Duodenal mucosa (tissue), 2 donors: ENCODE data around the gene TMIGD3.

Experiments used
- H3K27ac ChIP-seq: one replicate; pipeline ENCODE4 v1.7.0; 2013; ENCODE audit warnings: low read depth, low read length
- H3K27me3 ChIP-seq, 2 donors: one replicate each; pipeline ENCODE4 v1.7.0; 2013; ENCODE audit warnings: low read length in 2 of 2, control low read depth in 1 of 2; ENCODE audit not compliant: insufficient read depth in 2 of 2, control insufficient read depth in 1 of 2
- H3K36me3 ChIP-seq, 2 donors: one replicate each; pipeline ENCODE4 v1.7.0; 2013; ENCODE audit warnings: low read length in 2 of 2, control low read depth in 1 of 2; ENCODE audit not compliant: insufficient read depth in 2 of 2, control insufficient read depth in 1 of 2
- H3K4me1 ChIP-seq, 2 donors: one replicate each; pipeline ENCODE4 v1.7.0; 2013; ENCODE audit warnings: low read length in 2 of 2, control low read depth in 1 of 2; ENCODE audit not compliant: insufficient read depth in 2 of 2, control insufficient read depth in 1 of 2
- H3K4me3 ChIP-seq, 2 donors: one replicate each; pipeline ENCODE4 v1.7.0; 2013; ENCODE audit warnings: low read length in 2 of 2, low read depth in 1 of 2
- H3K9ac ChIP-seq, 2 donors: one replicate each; pipeline ENCODE4 v1.7.0; 2013; ENCODE audit warnings: low read length in 2 of 2, low read depth in 1 of 2
- H3K9me3 ChIP-seq, 2 donors: one replicate each; pipeline ENCODE4 v1.7.0; 2013; ENCODE audit warnings: low read length in 2 of 2, control low read depth in 1 of 2; ENCODE audit not compliant: control insufficient read depth in 1 of 2

Gene TMIGD3

GRCh38 chr1:111535256-111536191 lies 32.1 kb upstream of the TMIGD3 start:
- H3K27ac ChIP-seq = no peak overlapping the region
- no peaks in the 10 kb centered on the region for H3K36me3 ChIP-seq
- H3K9me3 ChIP-seq = no peaks in the 10 kb centered on the region
- no peaks in the 10 kb centered on the region for H3K27me3 ChIP-seq
- no peak overlapping the region for H3K9ac ChIP-seq
- H3K4me3 ChIP-seq = no peak overlapping the region
- peaks cover 7 to 21% of the 10 kb centered on the region in 2 donors for H3K4me1 ChIP-seq

- Histone ChIP-seq H3K4me1 (peaks cover 15 to 17% of the 10 kb centered on the region in 2 donors), H3K36me3 (no peaks in the 10 kb centered on the region), H3K27me3 (no peaks in the 10 kb centered on the region), H3K9ac (no peak overlapping the region), H3K4me3 (no peak overlapping the region), H3K9me3 (no peaks in the 10 kb centered on the region), H3K27ac (no peak overlapping the region)
Measured at GRCh38 chr1:111520053-111520452, 16.6 kb upstream of the TMIGD3 start.

GRCh38 chr1:111517469-111518225 lies 14.2 kb upstream of the TMIGD3 start:
- no peak overlapping the region for H3K9ac ChIP-seq
- H3K27me3 ChIP-seq = no peaks in the 10 kb centered on the region
- H3K4me3 ChIP-seq = no peak overlapping the region
- H3K36me3 ChIP-seq = no peaks in the 10 kb centered on the region
- no peak overlapping the region for H3K27ac ChIP-seq
- peaks cover 20 to 22% of the 10 kb centered on the region in 2 donors for H3K4me1 ChIP-seq
- H3K9me3 ChIP-seq = no peaks in the 10 kb centered on the region

GRCh38 chr1:111516005-111516535 lies 12.6 kb upstream of the TMIGD3 start:
- no peaks in the 10 kb centered on the region for H3K9me3 ChIP-seq
- H3K27ac ChIP-seq = peak overlapping the region; percentile 65
- peak overlapping the region; percentile 53 to 61 for H3K4me3 ChIP-seq
- no peaks in the 10 kb centered on the region for H3K27me3 ChIP-seq
- peak overlapping the region in 1 of 2 donors; percentile 38 for H3K9ac ChIP-seq
- no peaks in the 10 kb centered on the region for H3K36me3 ChIP-seq
- H3K4me1 ChIP-seq = peaks cover 20 to 22% of the 10 kb centered on the region in 2 donors

- Histone ChIP-seq H3K4me1 (peaks cover 19 to 20% of the 10 kb centered on the region in 2 donors), H3K9me3 (no peaks in the 10 kb centered on the region), H3K27ac (peak overlapping the region; percentile 65), H3K4me3 (peak overlapping the region; percentile 53 to 61), H3K9ac (peak overlapping the region in 1 of 2 donors; percentile 38), H3K36me3 (no peaks in the 10 kb centered on the region), H3K27me3 (no peaks in the 10 kb centered on the region)
Measured at GRCh38 chr1:111515291-111516004, 12.0 kb upstream of the TMIGD3 start.

- no peak overlapping the region for H3K27ac ChIP-seq
- H3K9me3 ChIP-seq = no peaks in the 10 kb centered on the region
- H3K9ac ChIP-seq = no peak overlapping the region
- H3K4me3 ChIP-seq = no peak overlapping the region
- H3K4me1 ChIP-seq = peaks cover 32 to 33% of the 10 kb centered on the region in 2 donors
- no peaks in the 10 kb centered on the region for H3K36me3 ChIP-seq
- H3K27me3 ChIP-seq = no peaks in the 10 kb centered on the region
Measured at GRCh38 chr1:111513410-111514020, 10.1 kb upstream of the TMIGD3 start.

GRCh38 chr1:111512931-111513330 lies 9.5 kb upstream of the TMIGD3 start:
- H3K9ac ChIP-seq = no peak overlapping the region
- no peak overlapping the region for H3K4me3 ChIP-seq
- H3K36me3 ChIP-seq = no peaks in the 10 kb centered on the region
- H3K4me1 ChIP-seq = peaks cover 36 to 37% of the 10 kb centered on the region in 2 donors
- H3K27me3 ChIP-seq = no peaks in the 10 kb centered on the region
- H3K9me3 ChIP-seq = no peaks in the 10 kb centered on the region
- H3K27ac ChIP-seq = no peak overlapping the region

GRCh38 chr1:111512132-111512889 lies 8.9 kb upstream of the TMIGD3 start:
- Histone ChIP-seq H3K36me3 (no peaks in the 10 kb centered on the region), H3K9ac (no peak overlapping the region), H3K27me3 (no peaks in the 10 kb centered on the region), H3K9me3 (no peaks in the 10 kb centered on the region), H3K4me3 (no peak overlapping the region), H3K27ac (no peak overlapping the region), H3K4me1 (peaks cover 42 to 43% of the 10 kb centered on the region in 2 donors)

- no peaks in the 10 kb centered on the region for H3K36me3 ChIP-seq
- H3K27me3 ChIP-seq = no peaks in the 10 kb centered on the region
- peaks cover 35 to 39% of the 10 kb centered on the region in 2 donors for H3K4me1 ChIP-seq
- H3K9me3 ChIP-seq = no peaks in the 10 kb centered on the region
- no peak overlapping the region for H3K27ac ChIP-seq
- no peak overlapping the region for H3K9ac ChIP-seq
- no peak overlapping the region for H3K4me3 ChIP-seq
Measured at GRCh38 chr1:111511370-111511769, 7.9 kb upstream of the TMIGD3 start.
